ENCODE measurements around the gene PCCA. TPM values are rescaled to one million over a fixed set of nuclear protein-coding genes. Genes with fewer than 3 reads are reported as not detected.
"Not testable (repeated sequence)": the region's sequence is repeated elsewhere in the genome, so short reads cannot be mapped to it uniquely, and the experiment has no call there.

PCCA gene
- total RNA-seq, 1 donor from 2014 or later: 51.6 TPM

DNA sequence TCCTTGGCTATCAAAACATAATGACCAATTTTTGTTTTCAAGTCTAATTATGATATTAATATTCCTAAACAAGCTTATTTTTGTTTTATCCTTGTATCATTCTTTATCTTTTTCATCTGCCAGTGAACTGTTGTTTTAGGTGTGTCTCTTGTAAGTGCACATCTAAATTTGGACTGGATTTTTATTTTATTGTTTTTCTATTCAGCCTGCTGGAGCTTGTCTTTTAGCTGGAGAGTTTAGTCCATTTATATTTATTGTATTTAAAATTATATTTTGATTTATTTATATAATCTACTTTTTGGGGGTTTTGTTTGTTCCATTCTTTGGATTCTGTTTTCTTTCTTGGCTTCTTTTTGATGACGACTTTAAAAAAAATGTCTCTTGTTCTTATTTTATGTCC, 159.0 kb downstream of the PCCA start:
- no peak for DNase-seq

DNA sequence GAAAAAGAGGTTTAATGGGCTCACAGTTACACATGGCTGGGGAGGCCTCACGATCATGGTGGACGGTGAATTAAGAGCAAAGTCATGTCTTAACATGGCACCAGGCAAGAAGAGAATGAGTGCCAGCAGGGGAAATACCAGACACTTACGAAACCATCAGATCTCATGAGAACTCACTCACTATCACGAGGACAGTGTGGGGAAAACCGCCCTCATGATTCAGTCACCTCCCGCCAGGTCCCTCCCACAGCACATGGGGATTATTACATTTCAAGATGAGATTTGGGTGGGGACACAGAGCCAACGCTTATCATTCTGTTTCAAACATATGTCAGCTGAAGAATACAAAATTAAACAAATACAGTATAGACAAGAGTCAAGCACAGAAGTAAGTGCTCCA, 165.1 kb downstream of the PCCA start:
- no peak for DNase-seq

GRCh38 chr13:100262404-100262803, 173.5 kb downstream of the PCCA start:
- no peak for DNase-seq

GRCh38 chr13:100266026-100266425, 177.1 kb downstream of the PCCA start:
- DNase-seq: no peak

- DNase-seq: peak; percentile 93
These were observed 180.9 kb downstream of the PCCA start for GRCh38 chr13:100269837-100270236.

DNA sequence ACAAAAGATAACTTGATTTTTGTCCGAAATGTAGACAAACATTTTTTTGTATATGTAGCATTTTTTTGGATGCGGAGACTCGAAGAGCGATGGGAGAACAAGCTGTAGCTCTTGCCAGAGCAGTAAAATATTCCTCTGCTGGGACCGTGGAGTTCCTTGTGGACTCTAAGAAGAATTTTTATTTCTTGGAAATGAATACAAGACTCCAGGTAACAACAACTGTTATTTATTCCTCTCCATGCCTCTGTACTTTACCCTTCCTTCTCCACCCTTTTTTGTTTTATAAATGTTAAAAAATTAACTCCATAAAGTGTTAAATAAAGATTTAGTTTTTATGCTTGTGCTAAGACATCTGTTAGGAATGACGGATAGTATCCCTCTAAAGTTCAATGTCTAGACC, 184.2 kb downstream of the PCCA start:
- DNase-seq: no peak

GRCh38 chr13:100273552-100273951, 184.7 kb downstream of the PCCA start:
- no peak for DNase-seq

DNA sequence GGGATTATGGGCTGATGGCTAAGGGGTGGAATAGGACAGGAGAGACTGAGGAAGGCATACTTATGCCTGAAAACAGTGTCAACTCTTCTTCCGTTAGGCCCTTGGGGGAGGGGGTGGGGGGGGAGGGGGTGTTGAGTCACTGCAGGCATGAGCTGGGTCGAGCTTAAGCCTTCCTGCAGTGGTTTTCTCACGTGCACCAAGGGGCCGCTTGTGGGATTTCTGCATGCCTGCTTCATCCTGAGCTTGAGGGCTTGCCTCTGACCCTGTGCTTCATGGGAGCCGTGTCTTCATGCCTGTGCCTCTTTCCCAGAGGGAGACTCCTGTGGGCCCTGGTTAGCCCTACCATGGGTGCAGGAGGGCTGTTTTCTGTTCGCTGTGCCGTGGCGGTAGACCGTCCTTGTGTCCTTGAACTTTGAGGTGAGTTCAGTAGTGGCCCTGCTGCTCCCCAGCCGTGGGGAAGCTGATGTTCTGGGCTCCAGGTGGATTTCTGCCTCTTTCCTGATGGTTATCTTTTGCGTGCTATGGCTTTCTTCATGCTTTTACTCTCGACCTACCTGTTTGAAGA, 186.1 kb downstream of the PCCA start:
- no peak for DNase-seq

DNA sequence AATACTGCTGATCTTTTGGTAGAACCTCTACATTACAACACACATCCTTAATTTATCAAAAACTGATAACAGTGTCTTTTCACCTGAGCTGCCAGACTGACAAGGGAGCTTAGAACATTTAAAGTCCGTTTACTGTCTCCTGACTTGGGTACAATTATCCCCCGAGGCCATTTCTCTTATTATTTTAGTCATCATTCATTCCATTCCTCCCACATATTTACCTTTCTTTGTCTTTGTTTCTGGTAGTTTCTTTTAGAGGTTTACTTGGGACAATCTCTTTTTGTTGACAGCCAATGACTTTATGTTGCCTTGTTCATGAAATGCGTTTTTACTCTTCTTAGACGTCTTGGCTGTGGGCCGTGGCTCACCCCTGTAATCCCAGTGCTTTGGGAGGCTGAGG, 186.9 kb downstream of the PCCA start:
- no peak for DNase-seq

DNA sequence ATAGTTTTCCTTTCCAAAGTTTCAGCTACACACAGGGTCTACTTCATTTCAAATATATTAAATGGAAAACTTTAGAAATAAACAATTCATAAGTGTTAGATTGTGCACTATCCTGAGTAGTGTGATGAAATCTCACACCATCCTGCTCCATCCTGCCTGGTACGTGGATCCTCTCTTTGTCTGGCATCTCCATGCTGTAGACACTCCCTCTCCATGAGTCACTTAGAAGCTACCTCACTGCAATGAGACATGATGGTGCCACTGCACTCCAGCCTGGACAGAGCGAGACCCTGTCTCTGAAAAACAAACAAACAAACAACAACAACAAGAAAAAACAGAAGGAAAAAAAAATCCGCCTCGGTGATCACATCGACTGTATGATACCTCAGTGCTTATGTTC, 191.8 kb downstream of the PCCA start:
- no peak for DNase-seq

DNA sequence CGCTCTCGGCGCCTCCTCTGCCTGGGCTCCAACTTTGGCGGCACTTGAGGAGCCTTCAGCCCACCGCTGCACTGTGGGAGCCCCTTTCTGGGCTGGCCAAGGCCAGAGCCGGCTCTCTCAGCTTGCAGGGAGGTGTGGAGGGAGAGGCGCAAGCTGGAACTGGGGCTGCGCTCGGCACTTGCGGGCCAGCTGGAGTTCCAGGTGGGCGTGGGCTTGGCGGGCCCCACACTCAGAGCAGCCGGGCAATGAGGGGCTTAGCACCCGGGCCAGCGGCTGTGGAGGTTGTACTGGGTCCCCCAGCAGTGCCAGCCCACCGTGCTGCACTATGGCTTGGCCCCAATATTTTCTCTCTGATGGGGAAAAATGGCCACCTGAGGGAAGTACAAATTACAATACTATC, 193.4 kb downstream of the PCCA start:
- DNase-seq: not testable (repeated sequence)

- DNase-seq: no peak
These were observed 201.4 kb downstream of the PCCA start for GRCh38 chr13:100290165-100290801.

- no peak for DNase-seq
These were observed 202.7 kb downstream of the PCCA start for GRCh38 chr13:100291624-100292023.

DNA sequence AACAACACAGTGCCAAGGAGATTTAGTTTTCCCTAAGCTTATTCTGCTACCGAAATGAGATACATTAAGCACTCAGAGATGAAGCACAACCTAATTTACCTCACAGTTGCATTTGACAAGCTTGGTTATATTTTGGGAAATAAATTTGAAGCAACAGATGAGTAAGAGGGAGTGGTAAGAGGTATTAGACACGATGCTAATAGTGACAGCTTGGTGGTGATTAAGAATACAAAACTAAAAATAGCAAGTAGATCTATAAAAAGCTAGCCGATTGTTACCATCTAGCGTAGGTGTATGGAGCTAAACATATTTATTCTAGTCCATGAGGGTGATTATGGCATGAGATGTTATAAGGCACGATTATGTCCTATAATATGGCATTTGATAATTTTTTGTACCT, 208.5 kb downstream of the PCCA start:
- DNase-seq: no peak

DNA sequence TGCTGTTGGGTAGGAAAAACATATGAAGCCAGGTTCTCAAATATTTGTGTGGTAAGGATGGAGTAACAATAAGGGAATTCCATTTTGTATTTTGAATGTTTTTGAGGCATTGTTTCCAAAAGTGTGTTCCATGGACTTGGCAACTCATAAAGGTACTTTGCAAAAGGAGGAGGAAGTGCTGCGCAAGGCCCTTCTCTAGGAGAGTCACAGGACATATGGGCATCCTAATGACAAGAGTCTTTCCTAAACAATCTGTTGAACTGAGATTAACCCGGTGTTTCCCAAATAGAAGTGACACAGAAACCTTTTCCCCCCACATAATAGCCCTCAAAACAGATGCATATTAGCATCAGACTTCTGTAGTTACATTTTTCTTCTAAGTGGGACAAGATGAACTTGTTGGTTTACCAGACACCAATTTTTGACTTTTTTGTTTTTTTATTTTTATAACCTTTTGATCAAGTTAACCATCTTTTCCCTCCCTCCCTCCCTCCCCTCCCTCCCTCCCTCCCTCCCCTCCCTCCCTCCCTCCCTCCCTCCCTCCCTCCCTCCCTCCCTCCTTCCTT, 209.3 kb downstream of the PCCA start:
- peak; percentile 72 for DNase-seq

- peak; percentile 53 for DNase-seq
These were observed 209.8 kb downstream of the PCCA start for GRCh38 chr13:100298691-100299090.

- DNase-seq: no peak
These were observed 211.3 kb downstream of the PCCA start for GRCh38 chr13:100300243-100300642.

DNA sequence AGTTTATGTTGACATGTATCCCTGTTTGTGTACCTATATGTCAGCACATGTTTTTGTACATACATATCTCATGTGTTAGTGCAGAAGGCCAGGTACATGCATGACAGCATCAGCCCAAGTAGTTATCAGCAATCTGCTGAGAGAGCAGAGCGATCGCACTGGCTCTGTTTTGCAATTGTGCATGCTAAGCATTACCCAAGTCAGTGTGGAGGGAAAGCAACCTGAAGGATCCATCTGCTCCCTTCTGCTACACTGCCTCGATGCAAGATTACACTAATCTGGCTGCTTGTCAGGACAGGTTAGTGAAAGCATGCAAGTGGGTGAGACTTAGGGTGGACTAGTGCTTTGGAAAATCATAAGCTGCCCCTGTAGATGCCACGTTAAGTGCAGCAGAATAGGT, 211.8 kb downstream of the PCCA start:
- no peak for DNase-seq

GRCh38 chr13:100301418-100301817, 212.5 kb downstream of the PCCA start:
- peak; percentile 85 for DNase-seq

- no peak for DNase-seq
These were observed 213.5 kb downstream of the PCCA start for GRCh38 chr13:100302391-100302790.

DNA sequence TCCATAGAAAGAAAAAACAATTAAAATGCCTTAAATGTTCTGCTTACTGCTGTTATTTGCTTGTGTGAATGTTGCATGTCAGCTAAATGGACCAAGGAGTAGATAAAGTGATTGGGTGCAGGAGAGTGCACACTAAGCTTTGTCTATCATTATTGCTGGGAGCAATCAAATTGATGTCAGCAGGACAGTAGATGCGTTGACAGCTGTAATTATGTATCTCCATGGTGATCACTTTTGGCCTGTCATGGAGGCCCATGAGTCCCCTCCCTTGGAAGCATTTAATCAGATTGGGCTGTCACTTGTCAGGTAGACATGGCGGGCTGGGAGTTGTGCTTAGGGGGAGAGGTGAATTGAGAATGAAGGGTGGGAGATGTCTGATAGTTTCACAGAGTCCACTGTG, 215.3 kb downstream of the PCCA start:
- no peak for DNase-seq

GRCh38 chr13:100305398-100305797, 216.5 kb downstream of the PCCA start:
- DNase-seq: no peak

- no peak for DNase-seq
These were observed 217.1 kb downstream of the PCCA start for GRCh38 chr13:100306030-100306429.

- no peak for DNase-seq
These were observed 217.6 kb downstream of the PCCA start for GRCh38 chr13:100306434-100306999.
